ENCODE data around the gene TBCK.

Gene TBCK

GRCh38 chr4:106034220-106034619 is 281.8 kb downstream of the TBCK start:
- Mint-ChIP-seq H3K4me1 (ENCODE audit: low read depth) (no peaks in the 10 kb centered on the region), H3K36me3 (ENCODE audit: low read depth) (no peaks in the 10 kb centered on the region), H3K27ac (no peak overlapping the region), H3K4me3 (no peak overlapping the region), H3K27me3 (ENCODE audit: low read depth) (no peaks in the 10 kb centered on the region), H3K9me3 (peaks cover 4% of the 10 kb centered on the region)

GRCh38 chr4:106033469-106033868 is 282.5 kb downstream of the TBCK start:
- no peak overlapping the region for H3K27ac Mint-ChIP-seq
- H3K9me3 Mint-ChIP-seq = peaks cover 4% of the 10 kb centered on the region
- no peak overlapping the region for H3K4me3 Mint-ChIP-seq
- H3K27me3 Mint-ChIP-seq (ENCODE audit: low read depth) = no peaks in the 10 kb centered on the region
- no peaks in the 10 kb centered on the region for H3K4me1 Mint-ChIP-seq (ENCODE audit: low read depth)
- no peaks in the 10 kb centered on the region for H3K36me3 Mint-ChIP-seq (ENCODE audit: low read depth)

- Mint-ChIP-seq H3K36me3 (ENCODE audit: low read depth) (no peaks in the 10 kb centered on the region), H3K4me3 (no peak overlapping the region), H3K27ac (no peak overlapping the region), H3K27me3 (ENCODE audit: low read depth) (no peaks in the 10 kb centered on the region), H3K9me3 (peaks cover 4% of the 10 kb centered on the region), H3K4me1 (ENCODE audit: low read depth) (no peaks in the 10 kb centered on the region)
Measured at GRCh38 chr4:106032851-106033286, 283.1 kb downstream of the TBCK start.

- no peak overlapping the region for H3K4me3 Mint-ChIP-seq
- H3K27me3 Mint-ChIP-seq (ENCODE audit: low read depth) = no peaks in the 10 kb centered on the region
- no peaks in the 10 kb centered on the region for H3K4me1 Mint-ChIP-seq (ENCODE audit: low read depth)
- H3K36me3 Mint-ChIP-seq (ENCODE audit: low read depth) = no peaks in the 10 kb centered on the region
- no peaks in the 10 kb centered on the region for H3K9me3 Mint-ChIP-seq
- no peak overlapping the region for H3K27ac Mint-ChIP-seq
Measured at GRCh38 chr4:106022454-106022853, 293.6 kb downstream of the TBCK start.

GRCh38 chr4:106021737-106022410 is 294.1 kb downstream of the TBCK start:
- Mint-ChIP-seq H3K9me3 (no peaks in the 10 kb centered on the region), H3K4me3 (no peak overlapping the region), H3K36me3 (ENCODE audit: low read depth) (no peaks in the 10 kb centered on the region), H3K27me3 (ENCODE audit: low read depth) (no peaks in the 10 kb centered on the region), H3K4me1 (ENCODE audit: low read depth) (no peaks in the 10 kb centered on the region), H3K27ac (no peak overlapping the region)

- no peaks in the 10 kb centered on the region for H3K4me1 Mint-ChIP-seq (ENCODE audit: low read depth)
- peaks cover 7% of the 10 kb centered on the region for H3K9me3 Mint-ChIP-seq
- no peak overlapping the region for H3K4me3 Mint-ChIP-seq
- no peak overlapping the region for H3K27ac Mint-ChIP-seq
- H3K27me3 Mint-ChIP-seq (ENCODE audit: low read depth) = no peaks in the 10 kb centered on the region
- no peaks in the 10 kb centered on the region for H3K36me3 Mint-ChIP-seq (ENCODE audit: low read depth)
Measured at GRCh38 chr4:106019771-106020170, 296.2 kb downstream of the TBCK start.

- H3K27me3 Mint-ChIP-seq (ENCODE audit: low read depth) = no peaks in the 10 kb centered on the region
- H3K4me3 Mint-ChIP-seq = no peak overlapping the region
- no peak overlapping the region for H3K27ac Mint-ChIP-seq
- no peaks in the 10 kb centered on the region for H3K36me3 Mint-ChIP-seq (ENCODE audit: low read depth)
- H3K4me1 Mint-ChIP-seq (ENCODE audit: low read depth) = no peaks in the 10 kb centered on the region
- peaks cover 17% of the 10 kb centered on the region for H3K9me3 Mint-ChIP-seq
Measured at GRCh38 chr4:106017975-106018374, 298.0 kb downstream of the TBCK start.

GRCh38 chr4:106011387-106011786 is 304.6 kb downstream of the TBCK start:
- H3K27ac Mint-ChIP-seq = no peak overlapping the region
- peaks cover 35% of the 10 kb centered on the region for H3K9me3 Mint-ChIP-seq
- H3K4me3 Mint-ChIP-seq = no peak overlapping the region
- H3K27me3 Mint-ChIP-seq (ENCODE audit: low read depth) = no peaks in the 10 kb centered on the region
- no peaks in the 10 kb centered on the region for H3K36me3 Mint-ChIP-seq (ENCODE audit: low read depth)
- H3K4me1 Mint-ChIP-seq (ENCODE audit: low read depth) = no peaks in the 10 kb centered on the region

GRCh38 chr4:106010761-106011160 is 305.2 kb downstream of the TBCK start:
- no peak overlapping the region for H3K4me3 Mint-ChIP-seq
- H3K9me3 Mint-ChIP-seq = peaks cover 35% of the 10 kb centered on the region
- H3K27ac Mint-ChIP-seq = no peak overlapping the region
- no peaks in the 10 kb centered on the region for H3K4me1 Mint-ChIP-seq (ENCODE audit: low read depth)
- no peaks in the 10 kb centered on the region for H3K27me3 Mint-ChIP-seq (ENCODE audit: low read depth)
- H3K36me3 Mint-ChIP-seq (ENCODE audit: low read depth) = no peaks in the 10 kb centered on the region

GRCh38 chr4:106002994-106003393 is 313.0 kb downstream of the TBCK start:
- Mint-ChIP-seq H3K9me3 (peaks cover 4% of the 10 kb centered on the region), H3K4me1 (ENCODE audit: low read depth) (no peaks in the 10 kb centered on the region), H3K27me3 (ENCODE audit: low read depth) (no peaks in the 10 kb centered on the region), H3K36me3 (ENCODE audit: low read depth) (no peaks in the 10 kb centered on the region), H3K4me3 (no peak overlapping the region), H3K27ac (no peak overlapping the region)

GRCh38 chr4:105998171-105999063 is 317.6 kb downstream of the TBCK start:
- Mint-ChIP-seq H3K27me3 (ENCODE audit: low read depth) (no peaks in the 10 kb centered on the region), H3K27ac (no peak overlapping the region), H3K4me3 (no peak overlapping the region), H3K4me1 (ENCODE audit: low read depth) (no peaks in the 10 kb centered on the region), H3K36me3 (ENCODE audit: low read depth) (no peaks in the 10 kb centered on the region), H3K9me3 (no peaks in the 10 kb centered on the region)

GRCh38 chr4:105996845-105997244 is 319.2 kb downstream of the TBCK start:
- H3K36me3 Mint-ChIP-seq (ENCODE audit: low read depth) = no peaks in the 10 kb centered on the region
- no peak overlapping the region for H3K4me3 Mint-ChIP-seq
- H3K27ac Mint-ChIP-seq = no peak overlapping the region
- no peaks in the 10 kb centered on the region for H3K27me3 Mint-ChIP-seq (ENCODE audit: low read depth)
- no peaks in the 10 kb centered on the region for H3K4me1 Mint-ChIP-seq (ENCODE audit: low read depth)
- H3K9me3 Mint-ChIP-seq = no peaks in the 10 kb centered on the region

- Mint-ChIP-seq H3K27ac (no peak overlapping the region), H3K36me3 (ENCODE audit: low read depth) (no peaks in the 10 kb centered on the region), H3K9me3 (no peaks in the 10 kb centered on the region), H3K4me3 (no peak overlapping the region), H3K27me3 (ENCODE audit: low read depth) (no peaks in the 10 kb centered on the region), H3K4me1 (ENCODE audit: low read depth) (no peaks in the 10 kb centered on the region)
Measured at GRCh38 chr4:105994841-105995501, 321.0 kb downstream of the TBCK start.

- no peaks in the 10 kb centered on the region for H3K4me1 Mint-ChIP-seq (ENCODE audit: low read depth)
Measured at GRCh38 chr4:105994061-105994460, 321.9 kb downstream of the TBCK start.

More at GRCh38 chr4:105994061-105994460, 321.9 kb downstream of the TBCK start:
- Mint-ChIP-seq H3K4me3 (no peak overlapping the region), H3K36me3 (ENCODE audit: low read depth) (no peaks in the 10 kb centered on the region), H3K27ac (no peak overlapping the region), H3K9me3 (no peaks in the 10 kb centered on the region), H3K27me3 (ENCODE audit: low read depth) (no peaks in the 10 kb centered on the region)

Data from T-helper 1 cell treated with Interleukin-12 subunit alpha and Interleukin-12 subunit beta and Interleukin-4 antibody, amounts not matched to agents 30 μg/mL and 1 μg/mL, for 36 hours (primary cell).